ENCODE data around the gene HOXA9.

HOXA9 gene

GRCh38 chr7:27169658-27170425 lies 4.5 kb upstream of the HOXA9 start (continued):
- TF ChIP-seq, protein P1, sequence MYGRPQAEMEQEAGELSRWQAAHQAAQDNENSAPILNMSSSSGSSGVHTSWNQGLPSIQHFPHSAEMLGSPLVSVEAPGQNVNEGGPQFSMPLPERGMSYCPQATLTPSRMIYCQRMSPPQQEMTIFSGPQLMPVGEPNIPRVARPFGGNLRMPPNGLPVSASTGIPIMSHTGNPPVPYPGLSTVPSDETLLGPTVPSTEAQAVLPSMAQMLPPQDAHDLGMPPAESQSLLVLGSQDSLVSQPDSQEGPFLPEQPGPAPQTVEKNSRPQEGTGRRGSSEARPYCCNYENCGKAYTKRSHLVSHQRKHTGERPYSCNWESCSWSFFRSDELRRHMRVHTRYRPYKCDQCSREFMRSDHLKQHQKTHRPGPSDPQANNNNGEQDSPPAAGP (tag by site-specific recombination; IDR thresholded peaks at IDR 0.05) = 0 out of 2 replicates have a peak, but pooled peaks have one; percentile 26
- TF ChIP-seq ZFHX2 (tag by site-specific recombination; conservative IDR thresholded peaks at IDR 0.05) = 0 out of 2 replicates have a peak, but pooled peaks have one; percentile 11
- no peak for TF ChIP-seq ZNF266 (tag by site-specific recombination; IDR thresholded peaks at IDR 0.05; ENCODE audit: low read depth)
- TF ChIP-seq ZNF600 (tag by site-specific recombination; IDR thresholded peaks at IDR 0.05) = no peak
- 0 out of 2 replicates have a peak, but pooled peaks have one; percentile 12 for TF ChIP-seq KLF16 (tag by site-specific recombination; IDR thresholded peaks at IDR 0.05)
- no peak for TF ChIP-seq PRDM2 (tag by site-specific recombination; IDR thresholded peaks at IDR 0.05; ENCODE audit: borderline replicate concordance)
- peak; percentile 55 for TF ChIP-seq ZNF335 (tag by site-specific recombination; conservative IDR thresholded peaks at IDR 0.05)
- TF ChIP-seq GLIS2 (tag by site-specific recombination; IDR thresholded peaks at IDR 0.05) = peak; percentile 92
- peak; percentile 20; the same call in 1 of the 2 replicates for TF ChIP-seq ZNF843 (tag by site-specific recombination; IDR thresholded peaks at IDR 0.05)
- TF ChIP-seq SP3 (tag by site-specific recombination; IDR thresholded peaks at IDR 0.05) = 0 out of 2 replicates have a peak, but pooled peaks have one; percentile 19
- peak; percentile 63 for TF ChIP-seq IKZF3 (tag by site-specific recombination; IDR thresholded peaks at IDR 0.05)
- TF ChIP-seq ZNF174 (tag by site-specific recombination; IDR thresholded peaks at IDR 0.05) = no peak
- no peak for TF ChIP-seq ZNF510 (tag by site-specific recombination; IDR thresholded peaks at IDR 0.05; ENCODE audit: insufficient replicate concordance)
- peak; percentile 46 for TF ChIP-seq ZBTB8A (tag by site-specific recombination; IDR thresholded peaks at IDR 0.05)
- TF ChIP-seq ZNF223 (tag by site-specific recombination; IDR thresholded peaks at IDR 0.05) = no peak
- no peak for TF ChIP-seq ZNF138 (tag by site-specific recombination; IDR thresholded peaks at IDR 0.05; ENCODE audit: borderline replicate concordance)
- TF ChIP-seq, protein P2, sequence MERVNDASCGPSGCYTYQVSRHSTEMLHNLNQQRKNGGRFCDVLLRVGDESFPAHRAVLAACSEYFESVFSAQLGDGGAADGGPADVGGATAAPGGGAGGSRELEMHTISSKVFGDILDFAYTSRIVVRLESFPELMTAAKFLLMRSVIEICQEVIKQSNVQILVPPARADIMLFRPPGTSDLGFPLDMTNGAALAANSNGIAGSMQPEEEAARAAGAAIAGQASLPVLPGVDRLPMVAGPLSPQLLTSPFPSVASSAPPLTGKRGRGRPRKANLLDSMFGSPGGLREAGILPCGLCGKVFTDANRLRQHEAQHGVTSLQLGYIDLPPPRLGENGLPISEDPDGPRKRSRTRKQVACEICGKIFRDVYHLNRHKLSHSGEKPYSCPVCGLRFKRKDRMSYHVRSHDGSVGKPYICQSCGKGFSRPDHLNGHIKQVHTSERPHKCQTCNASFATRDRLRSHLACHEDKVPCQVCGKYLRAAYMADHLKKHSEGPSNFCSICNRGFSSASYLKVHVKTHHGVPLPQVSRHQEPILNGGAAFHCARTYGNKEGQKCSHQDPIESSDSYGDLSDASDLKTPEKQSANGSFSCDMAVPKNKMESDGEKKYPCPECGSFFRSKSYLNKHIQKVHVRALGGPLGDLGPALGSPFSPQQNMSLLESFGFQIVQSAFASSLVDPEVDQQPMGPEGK (tag by site-specific recombination; IDR thresholded peaks at IDR 0.05) = peak; percentile 96
- TF ChIP-seq ZNF155 (tag by site-specific recombination; IDR thresholded peaks at IDR 0.05) = no peak
- TF ChIP-seq WT1 (tag by site-specific recombination; IDR thresholded peaks at IDR 0.05) = peak; percentile 74
- peak; percentile 37; the same call in 1 of the 2 replicates for TF ChIP-seq ZBTB48 (tag by site-specific recombination; IDR thresholded peaks at IDR 0.05)
- no peak for TF ChIP-seq ZNF707 (tag by site-specific recombination; IDR thresholded peaks at IDR 0.05)
- TF ChIP-seq TCF7L2 (IDR thresholded peaks at IDR 0.05; ENCODE audit: borderline replicate concordance, low read depth, low read length) = peak; percentile 64
- no peak for TF ChIP-seq ZNF16 (tag by site-specific recombination; IDR thresholded peaks at IDR 0.05; ENCODE audit: low read depth)
- peak; percentile 56; the same call in 1 of the 2 replicates for TF ChIP-seq ZFP69B (tag by site-specific recombination; IDR thresholded peaks at IDR 0.05)
